NT2/D1 (cell line): ENCODE measurements around the gene PDE9A.

Experiments used
- SUZ12 ChIP-seq: IDR thresholded peaks from 2 replicates; pipeline ENCODE4 v1.6.1; 2011; ENCODE audit not compliant: insufficient read length, insufficient read depth; ENCODE audit errors: extremely low read depth
- ZNF274 ChIP-seq: IDR thresholded peaks from 2 replicates; pipeline ENCODE4 v1.6.1; 2011; ENCODE audit warnings: mild to moderate bottlenecking, low read depth, low read length

- no peak for TF ChIP-seq ZNF274
- TF ChIP-seq SUZ12, result no peak
Observed at GRCh38 chr21:42760361-42760950, 107.0 kb downstream of the PDE9A start.
